PC-9 (cell line): ENCODE results near the gene ENO1. TPM values are rescaled to one million over a fixed set of nuclear protein-coding genes. Genes with fewer than 3 reads are reported as not detected.
"Not testable (repeated sequence)": the region's sequence is repeated elsewhere in the genome, so short reads cannot be mapped to it uniquely, and the experiment has no call there.

Source experiments
- BruUV-seq: library from RNA; stranded (reverse); fragments of 400-500 nt; replicated peaks from 2 replicates; lab custom pipeline; 2021; lab: Mats Ljungman, UMichigan
- CTCF ChIA-PET: fragments of 300-600 bp; sonication (Branson Sonifier 250); formaldehyde crosslinking; loops from one replicate; lab custom pipeline; 2022; ENCODE audit warnings: antibody characterized with exemption; lab: Charles Lee
- POLR2A ChIA-PET: fragments of 300-600 bp; sonication (Branson Sonifier 250); formaldehyde crosslinking; loops from one replicate; lab custom pipeline; 2022; ENCODE audit warnings: antibody characterized with exemption; ENCODE audit not compliant: unreplicated experiment; lab: Charles Lee
- DNase-seq, 2 experiments: peaks; one replicate each; pipeline versions ENCODE4 v3.0.0 to v3.0.0-alpha.2; 2015 to 2022; ENCODE audit warnings: mixed read lengths in 1 of 2
- H2AFZ ChIP-seq: fragments of 200-600 bp; sonication (generic); 2 replicates; pipeline ENCODE4 v1.8.1; 2017; ENCODE audit warnings: antibody characterized with exemption
- H3F3A ChIP-seq: fragments of 200-600 bp; sonication (generic); 2 replicates; pipeline ENCODE4 v1.8.1; 2017; ENCODE audit warnings: antibody characterized with exemption, mild to moderate bottlenecking, low read depth; ENCODE audit not compliant: insufficient read depth
- H3K27ac ChIP-seq: fragments of 200-600 bp; sonication (generic); 2 replicates; pipeline ENCODE4 v1.6.1; 2016; ENCODE audit warnings: mixed run types
- H3K27me3 ChIP-seq: fragments of 200-600 bp; sonication (generic); 2 replicates; pipeline ENCODE4 v1.6.1; 2016; ENCODE audit warnings: low read depth, mixed run types; ENCODE audit not compliant: insufficient read depth
- H3K36me3 ChIP-seq: fragments of 200-600 bp; sonication (generic); 2 replicates; pipeline ENCODE4 v1.6.1; 2016; ENCODE audit warnings: low read depth, mixed run types
- H3K4me1 ChIP-seq: fragments of 200-600 bp; sonication (generic); replicated peaks from 2 replicates; pipeline ENCODE4 v1.6.1; 2016; ENCODE audit warnings: mixed run types; ENCODE audit not compliant: insufficient read depth
- H3K4me2 ChIP-seq: fragments of 200-600 bp; sonication (generic); 2 replicates; pipeline ENCODE4 v1.6.1; 2017; ENCODE audit warnings: mixed run types
- H3K4me3 ChIP-seq: fragments of 200-600 bp; sonication (generic); 2 replicates; pipeline ENCODE4 v1.6.1; 2016; ENCODE audit warnings: mixed run types
- H3K79me2 ChIP-seq: fragments of 200-600 bp; sonication (generic); 2 replicates; pipeline ENCODE4 v1.6.1; 2017; ENCODE audit warnings: low read depth, mixed run types
- H3K9me2 ChIP-seq: fragments of 200-600 bp; sonication (generic); 2 replicates; pipeline ENCODE4 v1.8.1; 2017; ENCODE audit warnings: mild to moderate bottlenecking; ENCODE audit not compliant: insufficient read depth
- H3K9me3 ChIP-seq: fragments of 200-600 bp; sonication (generic); 2 replicates; pipeline ENCODE4 v1.8.1; 2016; ENCODE audit warnings: low read depth; ENCODE audit not compliant: insufficient read depth
- H4K20me1 ChIP-seq: fragments of 200-600 bp; sonication (generic); 2 replicates; pipeline ENCODE4 v1.8.1; 2017; ENCODE audit not compliant: insufficient read depth
- CTCF ChIP-seq: fragments of 200-600 bp; sonication (generic); conservative IDR thresholded peaks from 2 replicates; pipeline ENCODE4 v1.6.1; 2017; ENCODE audit warnings: mixed run types, antibody characterized with exemption, mild to moderate bottlenecking, moderate library complexity
- EZH2 ChIP-seq: fragments of 200-600 bp; sonication (generic); IDR thresholded peaks from 2 replicates; pipeline ENCODE4 v1.8.0; 2017; ENCODE audit warnings: antibody characterized with exemption, low read depth
- intact Hi-C: fragments of 100-400 bp; cut with micrococcal nuclease; formaldehyde crosslinking; loops from one replicate; pipeline ENCODE4 v1.10.0; 2022; ENCODE audit not compliant: unreplicated experiment
- total RNA-seq: library from RNA; stranded (reverse); gene quantifications from 2 replicates; pipeline ENCODE4 v1.2.3, GENCODE V29; 2021

Gene ENO1
- total RNA-seq, 1 experiment from 2014 or later = 1,902 TPM

GRCh38 chr1:8925406-8925805 lies 46.9 kb upstream of the ENO1 start:
- H3K9me2 ChIP-seq = no peaks in the 10 kb centered on the region
- intact Hi-C loops = no loop called here
- H2AFZ ChIP-seq = no peak overlapping the region
- no peaks in the 10 kb centered on the region for H4K20me1 ChIP-seq
- no peaks in the 10 kb centered on the region for H3K9me3 ChIP-seq
- ChIA-PET CTCF (no interaction called here), POLR2A (no interaction called here)
- no peaks in the 10 kb centered on the region for H3K36me3 ChIP-seq
- no peaks in the 10 kb centered on the region for H3F3A ChIP-seq
- H3K4me1 ChIP-seq = no peaks in the 10 kb centered on the region
- no peak for TF ChIP-seq EZH2
- TF ChIP-seq CTCF = no peak
- no peaks in the 10 kb centered on the region; the same call in 1 of the 2 replicates for H3K27me3 ChIP-seq
- no peak overlapping the region for H3K4me2 ChIP-seq
- no peak for DNase-seq
- no peaks in the 10 kb centered on the region for H3K79me2 ChIP-seq
- H3K27ac ChIP-seq = no peak overlapping the region
- H3K4me3 ChIP-seq = no peak overlapping the region
- BruUV-seq = no TSS peak

GRCh38 chr1:8922962-8923361 lies 44.5 kb upstream of the ENO1 start:
- Histone ChIP-seq H2AFZ (no peak overlapping the region), H3K4me2 (no peak overlapping the region), H3K27ac (no peak overlapping the region), H3K9me3 (no peaks in the 10 kb centered on the region), H3K4me3 (no peak overlapping the region), H3K4me1 (no peaks in the 10 kb centered on the region), H4K20me1 (no peaks in the 10 kb centered on the region), H3F3A (no peaks in the 10 kb centered on the region), H3K36me3 (no peaks in the 10 kb centered on the region), H3K27me3 (no peaks in the 10 kb centered on the region; the same call in 1 of the 2 replicates), H3K9me2 (no peaks in the 10 kb centered on the region), H3K79me2 (no peaks in the 10 kb centered on the region)
- no peak for DNase-seq
- intact Hi-C loops = no loop called here
- TF ChIP-seq CTCF (no peak), EZH2 (no peak)
- ChIA-PET POLR2A (no interaction called here), CTCF (no interaction called here)
- BruUV-seq = no TSS peak

GRCh38 chr1:8917536-8917935 lies 39.0 kb upstream of the ENO1 start:
- POLR2A ChIA-PET, H2AFZ ChIP-seq, BruUV-seq, H3K27me3 ChIP-seq, H3K9me3 ChIP-seq, H3K9me2 ChIP-seq, H3F3A ChIP-seq, H3K4me2 ChIP-seq, H3K79me2 ChIP-seq, H3K4me3 ChIP-seq, H3K27ac ChIP-seq, H4K20me1 ChIP-seq, H3K36me3 ChIP-seq, H3K4me1 ChIP-seq, DNase-seq: not testable (repeated sequence)
- CTCF ChIA-PET = interaction anchor here (0.7 to 1.2 kb wide), 2 partner anchors 68 to 87 kb away, joined by 3 to 7 read pairs; no protein-coding TSS in a partner anchor
- intact Hi-C loops = loop anchor here (5.0 kb wide), 4 partner anchors 70 to 575 kb away; no protein-coding TSS in a partner anchor

GRCh38 chr1:8915446-8915845 lies 37.0 kb upstream of the ENO1 start:
- no peak for DNase-seq
- CTCF ChIA-PET = interaction anchor here (0.8 kb wide), 1 partner anchor 374 kb away, joined by 9 read pairs; no protein-coding TSS in a partner anchor
- Histone ChIP-seq H3K36me3 (no peaks in the 10 kb centered on the region), H3F3A (no peaks in the 10 kb centered on the region), H3K27me3 (no peaks in the 10 kb centered on the region), H3K4me1 (no peaks in the 10 kb centered on the region), H3K9me3 (no peaks in the 10 kb centered on the region), H4K20me1 (no peaks in the 10 kb centered on the region), H3K27ac (no peak overlapping the region), H3K79me2 (no peaks in the 10 kb centered on the region), H2AFZ (no peak overlapping the region), H3K4me2 (no peak overlapping the region), H3K4me3 (no peak overlapping the region), H3K9me2 (no peaks in the 10 kb centered on the region)
- TF ChIP-seq CTCF (no peak), EZH2 (no peak)
- BruUV-seq = no TSS peak
- intact Hi-C loops = loop anchor here (5.0 kb wide), 4 partner anchors 72 to 577 kb away; no protein-coding TSS in a partner anchor
- POLR2A ChIA-PET = no interaction called here
